ENCODE data around the gene COL6A3. TPM values are rescaled to one million over a fixed set of nuclear protein-coding genes. Genes with fewer than 3 reads are reported as not detected.

COL6A3 gene
- total and polyA plus RNA-seq, 9 of the 15 experiments (the other 6 are each of a cell fraction or from before 2014, with no cell fraction given), result 0.07 to 4.1 (median 1.5) TPM

DNA sequence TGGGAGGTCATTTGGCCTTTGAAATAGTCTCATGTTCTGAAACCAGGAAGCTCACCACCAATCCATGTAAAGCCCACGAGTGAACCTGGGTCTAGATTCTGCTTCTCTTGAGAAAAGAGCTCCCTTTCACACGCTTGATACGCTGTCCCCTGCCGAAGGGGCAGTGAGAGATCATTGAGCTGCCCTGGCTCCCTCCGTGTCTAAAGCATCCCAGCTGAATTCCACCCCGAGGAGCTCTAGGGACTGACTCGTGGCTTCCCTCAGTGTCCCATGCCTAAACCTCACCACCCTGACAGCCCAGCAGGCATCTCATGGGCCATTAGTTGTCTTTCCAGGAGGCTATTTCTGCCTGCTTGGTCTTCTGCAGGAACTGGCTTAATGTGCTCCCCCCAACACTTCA, 68.6 kb downstream of the COL6A3 start:
- Histone ChIP-seq H3K4me3 (no peak overlapping the region), H3K36me3 (ENCODE audit: control insufficient read depth, insufficient read depth, low read length) (no peaks in the 10 kb centered on the region), H3K79me2 (ENCODE audit: control insufficient read depth, insufficient read depth, low read length) (no peaks in the 10 kb centered on the region), H3K4me2 (ENCODE audit: insufficient read depth, low read length) (no peak overlapping the region), H2AFZ (ENCODE audit: low read depth, low read length) (no peak overlapping the region), H3K4me1 (replicated peaks in 1 of 2; ENCODE audit: control insufficient read depth in 2 of 2, insufficient read depth in 2 of 2, low read length in 2 of 2) (no peaks in the 10 kb centered on the region), H3K27ac (ENCODE audit: extremely low read depth, low read depth, low read length) (no peak overlapping the region), H3K27me3 (ENCODE audit: control insufficient read depth in 2 of 2, insufficient read depth in 2 of 2, low read length in 2 of 2) (peaks cover 0 to 29% of the 10 kb centered on the region in 2 experiments; a peak in 2 of 5 replicates), H4K20me1 (replicated peaks; ENCODE audit: control insufficient read depth, insufficient read depth, low read length) (no peaks in the 10 kb centered on the region), H3K9me1 (ENCODE audit: control insufficient read depth, insufficient read depth, low read length) (no peaks in the 10 kb centered on the region), H3K9ac (ENCODE audit: insufficient read depth in 1 of 2, low read depth in 2 of 2, low read length in 2 of 2) (no peak overlapping the region), H3K9me3 (replicated peaks; ENCODE audit: control insufficient read depth, insufficient read depth, low read depth, low read length) (no peaks in the 10 kb centered on the region)
- POLR2A ChIA-PET, result no interaction called here
- intact Hi-C loops (cut with micrococcal nuclease), result no loop called here
- in situ Hi-C loops (cut with MboI), result no loop called here
- FAIRE-seq (no peak), DNase-seq (ENCODE audit: extremely low read depth in 1 of 4, low spot score in 3 of 4) (no peak), ATAC-seq (no peak)
- 13% methylated on average over 6 of the region's 7 CpGs for WGBS (ENCODE audit: insufficient coverage, low coverage, missing lambda C conversion rate)
- TF ChIP-seq CCAR2 (IDR thresholded peaks at IDR 0.05; ENCODE audit: low read depth, low read length), result no peak
- no peak for TF ChIP-seq ZSCAN29 (IDR thresholded peaks at IDR 0.05)
- no peak for TF ChIP-seq YY1 (IDR thresholded peaks at IDR 0.05; ENCODE audit: borderline replicate concordance in 1 of 3, control insufficient read depth in 1 of 3, extremely low read depth in 1 of 3, insufficient read depth in 3 of 3, insufficient read length in 1 of 3, insufficient replicate concordance in 2 of 3, low read depth in 1 of 3, low read length in 2 of 3)
- no peak for TF ChIP-seq ZNF175 (CRISPR knock-in tag; IDR thresholded peaks at IDR 0.05; ENCODE audit: low read depth)
- TF ChIP-seq THRA (IDR thresholded peaks at IDR 0.05), result no peak
- no peak for TF ChIP-seq HNRNPH1 (optimal IDR thresholded peaks at IDR 0.05; ENCODE audit: low read depth, low read length)
- BruUV-seq (replicated peaks), result no TSS peak
- CTCF ChIA-PET (ENCODE audit: low intra/inter-chr PET ratio), result no interaction called here

Data from K562 (cell line).